Measurements from ENCODE around the gene SYAP1. TPM values are rescaled to one million over a fixed set of nuclear protein-coding genes. Genes with fewer than 3 reads are reported as not detected.

The SYAP1 gene
- total RNA-seq, 2 donors from 2014 or later: 23.9 to 39.4 TPM

GRCh38 chrX:16807976-16808542 is 88.6 kb downstream of the SYAP1 start:
- peak overlapping the region; percentile 19 to 56 for H3K27ac ChIP-seq
- no peak overlapping the region for H3K4me3 ChIP-seq
- H3K4me1 ChIP-seq (replicated peaks): no peaks in the 10 kb centered on the region
- WGBS: 42% methylated on average over 4 of the region's 4 CpGs
- H3K9me3 ChIP-seq: no peaks in the 10 kb centered on the region
- DNase-seq (ENCODE audit: low spot score): no peak
- intact Hi-C loops (cut with DNase I): no loop called here
- TF ChIP-seq CTCF (IDR thresholded peaks at IDR 0.05) (no peak), POLR2AphosphoS5 (IDR thresholded peaks at IDR 0.05) (peak; percentile 36)
- H3K27me3 ChIP-seq (replicated peaks; ENCODE audit: insufficient read depth): no peaks in the 10 kb centered on the region
- no peaks in the 10 kb centered on the region for H3K36me3 ChIP-seq

GRCh38 chrX:16814597-16814996 is 95.2 kb downstream of the SYAP1 start:
- no peaks in the 10 kb centered on the region for H3K27me3 ChIP-seq (replicated peaks; ENCODE audit: insufficient read depth)
- no peaks in the 10 kb centered on the region for H3K36me3 ChIP-seq
- intact Hi-C loops (cut with DNase I): no loop called here
- WGBS: 100% methylated on average over 1 of the region's 1 CpG
- no peaks in the 10 kb centered on the region for H3K4me1 ChIP-seq (replicated peaks)
- H3K4me3 ChIP-seq: no peak overlapping the region
- TF ChIP-seq POLR2A (IDR thresholded peaks at IDR 0.05) (no peak), POLR2AphosphoS5 (IDR thresholded peaks at IDR 0.05) (no peak), CTCF (IDR thresholded peaks at IDR 0.05) (no peak)
- no peak overlapping the region for H3K27ac ChIP-seq
- DNase-seq (ENCODE audit: low spot score): no peak
- H3K9me3 ChIP-seq: no peaks in the 10 kb centered on the region

Small RNAs within 50 kb of the gene (small RNA-seq; reads per million reads assigned to genes)
- gene RNU7-56P: 0 reads per million in 2 donors
- 0 reads per million in 2 donors for gene RPL12P49

Other genes starting within 250 kb of the SYAP1 start
- gene S100G, start 69.5 kb upstream of the SYAP1 start, total RNA-seq: not detected
- gene CTPS2, start 6.9 kb upstream of the SYAP1 start, total RNA-seq: 10 to 100 TPM; 14.3 to 20.4 TPM
- gene TXLNG, start 66.9 kb downstream of the SYAP1 start, total RNA-seq: 10 to 100 TPM in 1 of 2 donors, 1 to 10 TPM in 1; 8.6 to 12.8 TPM
- gene RBBP7, start 150.8 kb downstream of the SYAP1 start, total RNA-seq: 100 to 1,000 TPM in 1 of 2 donors, 10 to 100 TPM in 1; 88.0 to 256 TPM
- gene REPS2, start 227.0 kb downstream of the SYAP1 start, total RNA-seq: 10 to 100 TPM; 30.7 to 46.5 TPM